H1 (cell line): Measurements from ENCODE around the gene NAMPT. TPM values are rescaled to one million over a fixed set of nuclear protein-coding genes. Genes with fewer than 3 reads are reported as not detected.

Experiments
- CTCF ChIA-PET: fragments of 300-600 bp; sonication (Branson Sonifier 250); formaldehyde crosslinking; loops from one replicate; lab custom pipeline; 2021; ENCODE audit not compliant: partially characterized antibody; lab: Charles Lee
- POLR2A ChIA-PET: fragments of 300-600 bp; sonication (Branson Sonifier 250); formaldehyde crosslinking; loops from one replicate; lab custom pipeline; 2021; ENCODE audit warnings: inconsistent platforms; ENCODE audit not compliant: partially characterized antibody; lab: Charles Lee
- DNase-seq, 2 experiments: peaks; one replicate each; pipeline versions ENCODE4 v3.0.0 to v3.0.0-alpha.2; 2010 to 2022; ENCODE audit warnings: low spot score in 2 of 2, low read depth in 1 of 2, mixed read lengths in 1 of 2
- FAIRE-seq: peaks from 2 replicates; lab custom pipeline; 2011; peaks lifted over from hg19 to GRCh38; lab: Jason Lieb, UNC
- H2AFZ ChIP-seq: 2 replicates; pipeline ENCODE4 v1.8.1; 2012; ENCODE audit warnings: low read length, inconsistent platforms
- H2AK5ac ChIP-seq: 2 replicates; pipeline ENCODE4 v1.6.1; 2013; ENCODE audit warnings: low read depth, low read length
- H2BK120ac ChIP-seq: replicated peaks from 2 replicates; pipeline ENCODE3; 2013; ENCODE audit warnings: low read depth, low read length, inconsistent platforms
- H2BK12ac ChIP-seq: 2 replicates; pipeline ENCODE4 v1.6.1; 2013; ENCODE audit warnings: low read depth, low read length
- H2BK15ac ChIP-seq: 2 replicates; pipeline ENCODE4 v1.6.1; 2013; ENCODE audit warnings: low read length
- H2BK20ac ChIP-seq: 2 replicates; pipeline ENCODE4 v1.6.1; 2013; ENCODE audit warnings: low read length
- H2BK5ac ChIP-seq: 2 replicates; pipeline ENCODE4 v1.6.1; 2013; ENCODE audit warnings: low read depth, low read length
- H3K14ac ChIP-seq: 2 replicates; pipeline ENCODE4 v1.6.1; 2013; ENCODE audit warnings: inconsistent platforms; ENCODE audit not compliant: insufficient read length
- H3K18ac ChIP-seq: 2 replicates; pipeline ENCODE4 v1.6.1; 2013; ENCODE audit warnings: low read length; ENCODE audit errors: extremely low read depth
- H3K23ac ChIP-seq: 2 replicates; pipeline ENCODE4 v1.6.1; 2013; ENCODE audit warnings: inconsistent platforms; ENCODE audit not compliant: insufficient read length
- H3K23me2 ChIP-seq: 2 replicates; pipeline ENCODE4 v1.6.1; 2013; ENCODE audit warnings: low read depth, low read length
- H3K27ac ChIP-seq: 2 replicates; pipeline ENCODE4 v1.6.1; 2011; ENCODE audit warnings: low read depth, low read length, inconsistent platforms
- H3K27me3 ChIP-seq, 4 experiments: replicated peaks in 1 of 4; 1 replicate in 1 of 4; 2 replicates in 3 of 4; pipeline versions ENCODE4 v1.6.1 to v1.8.1; 2011 to 2013; ENCODE audit warnings: low read length in 3 of 4, mild to moderate bottlenecking in 3 of 4, inconsistent platforms in 2 of 4, mixed read lengths in 2 of 4, moderate library complexity in 1 of 4; ENCODE audit not compliant: control insufficient read depth in 3 of 4, insufficient read depth in 3 of 4; ENCODE audit errors: extremely low read depth in 1 of 4
- H3K36me3 ChIP-seq, 4 experiments: 2 replicates each; pipeline versions ENCODE4 v1.6.1 to v1.8.1; 2011 to 2013; ENCODE audit warnings: mild to moderate bottlenecking in 4 of 4, low read length in 3 of 4, moderate library complexity in 2 of 4, control low read depth in 1 of 4, inconsistent platforms in 1 of 4; ENCODE audit not compliant: insufficient read depth in 4 of 4, control insufficient read depth in 2 of 4
- H3K4ac ChIP-seq: replicated peaks from 2 replicates; pipeline ENCODE3; 2013; ENCODE audit warnings: low read length, low read depth, mixed read lengths, inconsistent platforms; ENCODE audit not compliant: insufficient read length
- H3K4me1 ChIP-seq, 4 experiments: replicated peaks in 1 of 4; 1 replicate in 1 of 4; 2 replicates in 3 of 4; pipeline versions ENCODE4 v1.6.1 to v1.8.1; 2011 to 2013; ENCODE audit warnings: low read length in 3 of 4, inconsistent platforms in 2 of 4, mixed read lengths in 1 of 4; ENCODE audit not compliant: insufficient read depth in 4 of 4, control insufficient read depth in 3 of 4
- H3K4me2 ChIP-seq, 2 experiments: 2 replicates each; pipeline versions ENCODE4 v1.6.1 to v1.8.1; 2011 to 2013; ENCODE audit warnings: low read depth in 2 of 2, low read length in 2 of 2, control low read depth in 1 of 2, inconsistent platforms in 1 of 2, mild to moderate bottlenecking in 1 of 2; ENCODE audit not compliant: insufficient read depth in 1 of 2
- H3K4me3 ChIP-seq, 4 experiments: fragments of 200-600, 300-600 bp in 1 of 4; sonication (generic), shearing (Covaris generic), sonication (Bioruptor Twin) in 1 of 4; 2 replicates each; pipeline versions ENCODE4 v1.5.1 to v1.8.1; 2011 to 2016; ENCODE audit warnings: low read length in 4 of 4, low read depth in 3 of 4, control low read depth in 2 of 4, inconsistent platforms in 2 of 4, mild to moderate bottlenecking in 2 of 4, mixed read lengths in 1 of 4, moderate library complexity in 1 of 4; ENCODE audit not compliant: insufficient read depth in 2 of 4; ENCODE audit errors: extremely low read depth in 1 of 4
- H3K56ac ChIP-seq: replicated peaks from 2 replicates; pipeline ENCODE3; 2013; ENCODE audit warnings: low read depth, mild to moderate bottlenecking, mixed read lengths, low read length, inconsistent platforms; ENCODE audit not compliant: insufficient read length
- H3K79me1 ChIP-seq: 2 replicates; pipeline ENCODE4 v1.6.1; 2013; ENCODE audit warnings: low read depth, low read length, control low read depth
- H3K79me2 ChIP-seq, 2 experiments: 2 replicates each; pipeline versions ENCODE4 v1.6.1 to v1.8.1; 2012 to 2013; ENCODE audit warnings: low read length in 2 of 2, mild to moderate bottlenecking in 2 of 2, inconsistent platforms in 1 of 2; ENCODE audit not compliant: insufficient read depth in 2 of 2, control insufficient read depth in 1 of 2
- H3K9ac ChIP-seq, 4 experiments: replicated peaks in 1 of 4; 1 replicate in 1 of 4; 2 replicates in 3 of 4; pipeline versions ENCODE4 v1.6.1 to v1.8.1; 2011 to 2013; ENCODE audit warnings: low read depth in 3 of 4, low read length in 3 of 4, control low read depth in 2 of 4, mild to moderate bottlenecking in 2 of 4, moderate library complexity in 2 of 4, inconsistent platforms in 1 of 4; ENCODE audit errors: extremely low read depth in 1 of 4
- H3K9me3 ChIP-seq, 2 experiments: 2 replicates each; pipeline versions ENCODE4 v1.6.1 to v1.8.1; 2012 to 2013; ENCODE audit warnings: mild to moderate bottlenecking in 2 of 2, moderate library complexity in 2 of 2, control low read depth in 1 of 2, inconsistent platforms in 1 of 2, low read depth in 1 of 2, low read length in 1 of 2, mixed read lengths in 1 of 2; ENCODE audit not compliant: insufficient read depth in 2 of 2
- H4K20me1 ChIP-seq, 2 experiments: replicated peaks in 1 of 2; 2 replicates each; pipeline versions ENCODE3 to v1.8.1; 2011 to 2013; ENCODE audit warnings: inconsistent platforms in 2 of 2, low read length in 2 of 2, mild to moderate bottlenecking in 1 of 2; ENCODE audit not compliant: insufficient read depth in 2 of 2, control insufficient read depth in 1 of 2
- H4K5ac ChIP-seq: 2 replicates; pipeline ENCODE4 v1.6.1; 2013; ENCODE audit warnings: low read length, low read depth, mixed read lengths, inconsistent platforms; ENCODE audit not compliant: insufficient read length
- H4K8ac ChIP-seq: 2 replicates; pipeline ENCODE4 v1.8.0; 2013; ENCODE audit warnings: mild to moderate bottlenecking, moderate library complexity, low read length, inconsistent platforms; ENCODE audit not compliant: insufficient read depth; ENCODE audit errors: extremely low read depth
- H4K91ac ChIP-seq: replicated peaks from 2 replicates; pipeline ENCODE3; 2013; ENCODE audit warnings: low read length, mixed read lengths, inconsistent platforms; ENCODE audit not compliant: insufficient read length
- BCL11A ChIP-seq, 2 experiments: IDR thresholded peaks; one replicate each; pipeline ENCODE4 v1.6.1; 2011; ENCODE audit warnings: low read depth in 2 of 2, low read length in 2 of 2, mild to moderate bottlenecking in 2 of 2
- CBX8 ChIP-seq: fragments of 300-800, 300-1000 bp; sonication (generic); IDR thresholded peaks from 2 replicates; pipeline ENCODE4 v1.7.1; 2016; ENCODE audit warnings: low read depth, low read length, borderline replicate concordance
- CHD2 ChIP-seq: IDR thresholded peaks from 2 replicates; pipeline ENCODE4 v1.6.1; 2012; ENCODE audit warnings: low read length, improper control_type of control experiment
- CTBP2 ChIP-seq: IDR thresholded peaks from 2 replicates; pipeline ENCODE4 v1.7.0; 2011; ENCODE audit warnings: borderline replicate concordance, mild to moderate bottlenecking, moderate library complexity, mixed read lengths, low read length; ENCODE audit not compliant: insufficient read depth, insufficient read length
- EZH2 ChIP-seq: fragments of 200-600 bp; sonication (generic); IDR thresholded peaks from 2 replicates; pipeline ENCODE4 v1.7.1; 2012; ENCODE audit warnings: low read depth, mild to moderate bottlenecking, moderate library complexity, low read length, inconsistent platforms; ENCODE audit not compliant: severe bottlenecking
- FOSL1 ChIP-seq: IDR thresholded peaks from 2 replicates; pipeline ENCODE4 v1.6.1; 2011; ENCODE audit warnings: mild to moderate bottlenecking, low read depth, low read length, moderate library complexity; ENCODE audit not compliant: insufficient read depth
- GTF2F1 ChIP-seq: IDR thresholded peaks from 2 replicates; pipeline ENCODE4 v1.6.1; 2012; ENCODE audit warnings: low read depth, low read length, improper control_type of control experiment, borderline replicate concordance
- HDAC2 ChIP-seq, 2 experiments: fragments of 300-600 bp in 1 of 2; sonication (generic) in 1 of 2; IDR thresholded peaks; 2 replicates each; pipeline ENCODE4 v1.6.1; 2011 to 2012; ENCODE audit warnings: low read depth in 2 of 2, low read length in 2 of 2, mild to moderate bottlenecking in 2 of 2, moderate library complexity in 2 of 2, borderline replicate concordance in 1 of 2, inconsistent platforms in 1 of 2
- MAFK ChIP-seq: IDR thresholded peaks from 2 replicates; pipeline ENCODE4 v1.6.1; 2012; ENCODE audit warnings: low read depth, mild to moderate bottlenecking, improper control_type of control experiment, low read length
- POLR2AphosphoS5 ChIP-seq: IDR thresholded peaks from 2 replicates; pipeline ENCODE4 v1.6.1; 2011; ENCODE audit warnings: low read depth, low read length
- RNF2 ChIP-seq: fragments of 200-900, 300-1000 bp; sonication (generic); IDR thresholded peaks from 2 replicates; pipeline ENCODE4 v1.7.1; 2016; ENCODE audit warnings: borderline replicate concordance, low read depth, mild to moderate bottlenecking, antibody characterized with exemption, low read length; ENCODE audit not compliant: poor library complexity, severe bottlenecking; ENCODE audit errors: missing control alignments
- SIN3A ChIP-seq, 2 experiments: IDR thresholded peaks in 1 of 2; conservative IDR thresholded peaks in 1 of 2; 2 replicates each; pipeline ENCODE4 v1.6.1; 2011 to 2012; ENCODE audit warnings: low read length in 2 of 2, improper control_type of control experiment in 1 of 2, low read depth in 1 of 2, mild to moderate bottlenecking in 1 of 2
- SUZ12 ChIP-seq: fragments of 200-600 bp; sonication (generic); IDR thresholded peaks from 2 replicates; pipeline ENCODE4 v1.6.1; 2012; ENCODE audit warnings: mild to moderate bottlenecking, inconsistent platforms, low read length, moderate library complexity, mixed read lengths
- WGBS, 2 experiments: shearing (Covaris generic) in 1 of 2; methylation state at CpG; one replicate each; pipeline versions ENCODE4 v1.1.6 to v1.1.7; 2013 to 2015; ENCODE audit warnings: low lambda C conversion rate in 2 of 2, mixed read lengths in 2 of 2, inconsistent platforms in 1 of 2, low coverage in 1 of 2, missing lambda C conversion rate in 1 of 2; ENCODE audit not compliant: insufficient replicate concordance in 2 of 2, insufficient coverage in 1 of 2, insufficient read length in 1 of 2; ENCODE audit errors: extremely low coverage in 1 of 2, missing lambda C conversion rate in 1 of 2; 5-methylcytosine and 5-hydroxymethylcytosine counted together
- polyA plus RNA-seq, 7 experiments: library from polyadenylated mRNA; depleted of rRNA in 3 of 7; stranded (reverse) in 5 of 7; unstranded in 2 of 7; fragments of >200 nt in 5 of 7; fragments of 200-250 nt in 2 of 7; gene quantifications; 1 replicate in 5 of 7; 2 replicates in 1 of 7; 4 replicates in 1 of 7; pipeline versions ENCODE4 v1.2.1 to v1.2.3, GENCODE V29; 2011 to 2013; ENCODE audit warnings: missing spikeins in 2 of 7, mixed read lengths in 2 of 7
- total RNA-seq: library from RNA; stranded (reverse); fragmentation: NEBNext Ultra II Directional; extraction: Animal tissue kit (Norgen Biotek cat#: 25700); gene quantifications from 2 replicates; pipeline ENCODE4 v1.2.1, GENCODE V29; 2021

The NAMPT gene
- total and polyA plus RNA-seq, 2 of the 8 experiments (the other 6 are each of a cell fraction or from before 2014, with no cell fraction given), result 15.4 to 95.9 TPM

DNA sequence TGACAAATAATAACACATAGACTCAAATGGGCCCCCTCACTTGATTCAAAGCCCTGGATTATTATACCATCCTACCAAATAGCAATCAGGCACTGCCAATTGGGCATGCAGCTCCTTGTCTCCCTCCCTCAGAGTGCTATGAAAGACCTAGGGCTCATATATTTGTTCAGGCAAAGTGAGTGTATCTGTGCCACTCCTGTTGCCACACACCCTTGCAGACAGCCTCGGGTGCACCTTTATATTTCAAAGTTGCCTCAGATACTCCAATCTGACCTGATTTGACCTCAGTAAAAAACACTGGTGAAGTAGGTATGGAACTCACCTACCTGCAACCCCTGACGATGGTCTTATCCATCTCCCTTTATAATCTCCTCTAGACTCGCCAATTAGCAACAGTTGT lies 3.0 kb upstream of the NAMPT start:
- Histone ChIP-seq H3K9me3 (no peaks in the 10 kb centered on the region), H3K79me1 (no peaks in the 10 kb centered on the region; the same call in 1 of the 2 replicates), H2BK5ac (no peak overlapping the region), H4K91ac (no peak overlapping the region), H3K18ac (no peak overlapping the region), H4K8ac (no peak overlapping the region), H3K9ac (no peak overlapping the region), H3K36me3 (no peaks in the 10 kb centered on the region), H3K4ac (no peak overlapping the region), H3K56ac (no peak overlapping the region), H2AFZ (no peak overlapping the region), H3K4me1 (peaks cover 0 to 2% (median under 1%) of the 10 kb centered on the region in 4 experiments; a peak in 3 of 7 replicates), H4K20me1 (no peaks in the 10 kb centered on the region), H3K23ac (no peak overlapping the region), H3K27ac (no peak overlapping the region), H3K4me3 (no peak overlapping the region), H2AK5ac (no peak overlapping the region), H3K23me2 (peaks cover 10% of the 10 kb centered on the region), H3K27me3 (no peaks in the 10 kb centered on the region), H2BK20ac (no peak overlapping the region), H4K5ac (no peak overlapping the region), H3K79me2 (peaks cover 4 to 13% of the 10 kb centered on the region in 2 experiments; a peak in 3 of 4 replicates), H3K14ac (no peak overlapping the region), H2BK15ac (no peak overlapping the region), H2BK120ac (no peak overlapping the region), H3K4me2 (no peak overlapping the region), H2BK12ac (no peak overlapping the region)
- DNase-seq (no peak), FAIRE-seq (no peak)
- WGBS, 2 experiments, result 86% methylated on average over 3 of the region's 3 CpGs; no CpG with 5 or more reads in 1 of the 2 experiments
- ChIA-PET CTCF (no interaction called here), POLR2A (no interaction called here)
- TF ChIP-seq POLR2AphosphoS5, result no peak
- no peak for TF ChIP-seq GTF2F1
- no peak for TF ChIP-seq CHD2
- TF ChIP-seq CTBP2, result no peak
- no peak for TF ChIP-seq RNF2
- no peak for TF ChIP-seq CBX8
- no peak for TF ChIP-seq BCL11A (IDR thresholded peaks at IDR 0.05; ENCODE audit: low read depth in 2 of 2, low read length in 2 of 2)
- no peak for TF ChIP-seq MAFK
- TF ChIP-seq FOSL1, result no peak
- TF ChIP-seq SUZ12, result no peak
- no peak for TF ChIP-seq HDAC2 (IDR thresholded peaks at IDR 0.05; ENCODE audit: borderline replicate concordance in 1 of 2, low read depth in 2 of 2, low read length in 2 of 2)
- TF ChIP-seq SIN3A (conservative IDR thresholded peaks at IDR 0.05 in 1 of 2, IDR thresholded peaks at IDR 0.05 in 1 of 2; ENCODE audit: low read depth in 1 of 2, low read length in 2 of 2), result no peak
- TF ChIP-seq EZH2, result no peak
